Right hindlimb (tissue), 1 donor: ENCODE results near the gene PTH2.
A peak's percentile ranks its signal among the peaks of the same experiment; 100 is the strongest.
"Not testable (repeated sequence)": the region's sequence is repeated elsewhere in the genome, so short reads cannot be mapped to it uniquely, and the experiment has no call there.

ENCODE experiments used
- DNase-seq: peaks from one replicate; pipeline ENCODE4 v3.0.0-alpha.2; 2018

The PTH2 gene

DNA sequence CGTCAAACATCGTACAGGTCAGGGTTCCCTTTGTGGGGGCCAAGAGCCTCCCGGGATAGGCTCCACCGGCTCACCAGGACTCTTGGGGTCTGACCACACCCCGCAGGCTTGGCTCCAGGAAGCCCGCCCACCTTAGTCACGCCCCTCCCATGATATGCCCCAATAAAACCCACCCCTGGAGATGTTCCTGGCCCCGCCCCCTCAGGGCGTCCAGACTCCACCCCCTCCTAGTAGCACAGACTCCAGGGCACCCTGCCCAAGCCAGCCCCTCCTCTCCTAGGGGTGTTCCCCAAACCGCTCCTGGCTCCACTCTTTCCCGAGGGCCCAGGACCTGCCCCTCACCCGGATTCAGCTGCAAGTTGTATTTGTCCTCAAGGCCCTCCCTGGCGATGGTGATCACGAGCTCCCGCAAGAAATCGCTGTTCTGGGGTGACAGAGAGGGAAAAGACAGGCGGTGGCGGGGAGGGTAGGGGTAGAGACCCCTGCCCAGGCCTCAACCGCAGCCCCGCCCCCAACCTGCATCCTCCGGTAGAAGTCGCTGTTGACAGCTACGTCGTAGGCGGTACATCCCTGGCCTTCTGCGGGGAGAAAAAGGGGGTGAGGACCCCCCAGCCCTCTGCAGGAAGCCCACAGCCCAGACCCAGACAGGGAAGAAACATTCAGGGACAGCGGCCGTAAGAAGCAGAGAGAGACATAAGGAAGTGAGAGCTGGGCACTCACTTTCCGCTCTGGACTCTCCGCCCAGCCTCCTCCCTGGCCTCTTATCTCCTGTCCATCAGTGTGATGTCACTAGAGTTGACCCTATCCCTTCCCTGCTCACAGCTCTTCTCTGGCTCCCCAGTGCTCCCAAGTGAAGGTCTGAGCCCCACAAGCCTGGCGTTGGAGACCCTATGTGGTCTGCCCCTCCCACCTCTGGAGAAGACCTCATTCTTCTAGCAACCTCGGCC lies 24.5 kb upstream of the PTH2 start:
- peak; percentile 63 for DNase-seq

DNA sequence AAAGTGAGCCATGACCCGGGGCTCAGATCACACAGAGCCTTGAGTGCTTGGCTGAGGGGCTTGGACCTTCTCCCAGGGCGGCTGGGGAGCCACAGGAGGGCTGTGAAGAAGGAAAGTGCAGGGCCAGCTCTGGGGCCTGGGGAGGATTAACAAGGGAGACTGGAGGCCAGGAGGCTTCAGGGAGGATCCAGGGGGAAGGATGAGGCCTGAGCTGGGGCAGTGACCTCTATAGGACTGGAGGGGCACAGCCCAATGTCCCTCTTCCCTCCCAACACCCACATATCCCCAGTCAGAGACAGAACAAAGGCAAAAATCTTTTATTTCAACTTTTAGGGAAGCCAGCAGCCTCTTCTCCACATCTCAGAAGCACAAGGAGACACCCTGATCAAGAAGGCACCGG lies 22.8 kb upstream of the PTH2 start:
- DNase-seq: no peak

- not testable (repeated sequence) for DNase-seq
These were observed 21.0 kb upstream of the PTH2 start for GRCh38 chr19:49444100-49444700.

GRCh38 chr19:49443366-49444099 lies 20.3 kb upstream of the PTH2 start:
- peak; percentile 97 for DNase-seq

- peak; percentile 94 for DNase-seq
These were observed 19.6 kb upstream of the PTH2 start for GRCh38 chr19:49442771-49443365.

DNA sequence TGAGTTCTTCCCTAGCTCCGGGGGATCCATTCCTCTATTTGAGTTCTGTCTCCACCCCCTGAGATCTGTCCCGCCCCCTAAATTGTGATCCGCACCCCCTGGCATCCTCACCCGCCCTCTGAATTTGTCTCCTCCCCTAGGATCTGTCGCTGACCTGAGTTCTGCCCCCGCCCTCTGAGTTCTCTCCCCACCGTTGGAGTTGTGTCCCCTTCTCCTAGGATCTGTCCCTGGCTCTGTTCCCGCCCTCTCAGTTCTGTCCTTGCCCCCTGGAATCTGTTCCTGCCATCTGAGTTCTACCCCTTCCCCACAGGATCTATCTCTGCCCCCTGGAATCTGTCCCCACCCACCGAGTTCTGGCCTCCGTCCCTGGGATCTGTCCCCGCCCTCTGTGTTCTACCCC lies 19.1 kb upstream of the PTH2 start:
- peak; percentile 52 for DNase-seq

DNA sequence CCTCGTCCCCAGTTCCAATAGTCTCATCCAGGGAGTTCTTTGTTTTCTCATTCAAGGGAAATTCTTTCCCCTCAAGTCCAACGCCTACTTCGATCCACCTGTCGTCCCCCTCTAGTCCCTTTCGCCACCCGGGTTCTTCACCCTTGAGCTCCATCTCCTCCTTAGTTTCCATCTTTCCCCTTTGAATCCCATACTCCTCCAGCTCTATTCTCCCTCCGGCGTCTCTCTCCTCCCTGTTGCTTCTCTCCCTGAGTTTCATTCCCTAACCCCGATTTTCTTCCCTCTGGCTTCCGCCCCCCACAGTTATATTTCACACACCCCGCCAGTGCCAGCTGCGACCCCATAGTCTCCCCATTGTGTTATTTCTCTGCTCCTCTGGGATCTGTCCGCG lies 18.7 kb upstream of the PTH2 start:
- DNase-seq: no peak

GRCh38 chr19:49441210-49441959 lies 18.1 kb upstream of the PTH2 start, which contains the start of gene SLC17A7:
Gene SLC17A7 (minus strand): TSS chr19:49441527. CDS start chr19:49441379, 148 bp downstream.
- DNase-seq: peak; percentile 48

DNA sequence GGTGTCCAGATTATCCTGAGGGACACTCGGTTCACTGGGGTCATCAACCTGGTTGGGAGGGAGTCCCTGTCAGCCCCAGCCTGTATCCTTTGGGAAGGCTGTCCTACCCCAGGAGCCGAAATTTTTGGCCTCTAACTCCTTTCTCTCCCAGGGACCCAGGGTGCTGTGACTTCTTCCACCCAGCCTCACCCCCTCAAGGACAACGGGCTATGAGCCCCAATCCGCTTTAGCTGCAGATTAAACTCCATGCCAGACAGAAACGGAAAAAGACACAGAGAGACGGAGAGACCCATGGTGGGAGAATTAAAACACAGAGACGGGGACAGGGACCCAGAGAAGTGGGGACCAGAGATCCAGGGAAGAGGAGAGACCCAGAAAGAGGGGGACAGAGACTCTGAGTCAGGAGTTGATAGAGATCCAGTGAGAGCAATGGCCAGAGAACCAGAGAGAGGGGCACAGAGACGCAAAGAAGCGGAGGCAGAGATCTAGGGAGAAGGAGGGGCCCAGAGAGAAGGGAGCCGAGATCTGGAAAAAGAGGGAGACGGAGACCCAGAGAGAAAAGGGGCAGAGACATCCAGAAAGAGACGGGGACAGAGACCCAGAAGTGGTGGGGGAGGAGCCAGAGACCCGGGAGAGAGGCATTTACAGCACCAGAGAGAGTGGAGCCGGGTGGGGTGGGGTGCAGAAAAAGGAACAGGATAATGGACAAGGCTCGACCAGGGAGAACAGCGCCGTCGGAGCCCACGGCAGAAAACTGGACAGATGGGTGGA lies 17.4 kb upstream of the PTH2 start:
- DNase-seq: no peak

- DNase-seq: no peak
These were observed 16.6 kb upstream of the PTH2 start for GRCh38 chr19:49439836-49440235.

DNA sequence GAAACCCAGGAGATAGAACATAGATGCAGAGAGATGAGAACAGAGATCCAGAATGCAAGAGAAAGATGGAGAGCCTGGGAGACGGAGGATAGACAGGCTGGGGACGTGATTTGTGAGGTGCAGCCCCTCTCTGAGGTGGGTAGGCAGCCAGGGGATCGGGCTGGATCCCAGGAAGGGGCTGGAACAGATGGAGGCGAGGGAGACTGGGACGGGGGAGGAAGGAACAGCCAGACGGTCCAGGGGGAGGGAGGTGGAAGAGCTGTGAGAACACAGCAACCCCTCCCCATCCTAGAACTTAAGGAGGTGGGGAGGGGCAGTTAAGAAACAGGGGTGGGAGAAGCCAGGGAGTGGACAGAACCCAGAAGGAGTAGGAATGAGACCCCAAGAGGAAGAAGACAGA lies 15.0 kb upstream of the PTH2 start:
- no peak for DNase-seq

DNA sequence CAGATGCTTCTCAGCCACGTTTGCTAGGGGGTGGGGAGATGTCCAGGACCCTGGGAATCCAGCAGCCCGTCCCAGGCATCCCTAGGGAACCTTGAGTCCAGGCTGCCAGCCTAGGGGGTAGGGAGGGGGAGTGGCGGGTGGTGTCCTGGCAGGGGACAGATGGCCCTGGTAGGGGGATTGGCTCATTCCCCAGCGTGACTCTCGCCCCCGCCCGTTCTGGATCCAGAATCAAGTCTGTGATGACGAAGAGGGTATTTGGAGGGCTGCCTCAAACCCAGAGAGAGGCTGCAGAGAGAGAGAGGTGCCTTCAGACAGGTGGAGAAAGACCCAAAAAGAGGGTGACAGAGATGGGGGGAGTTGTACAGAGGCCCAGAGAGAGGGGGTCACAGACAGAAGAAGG lies 14.0 kb upstream of the PTH2 start:
- DNase-seq: no peak

GRCh38 chr19:49436381-49437017 lies 13.3 kb upstream of the PTH2 start:
- DNase-seq: no peak

DNA sequence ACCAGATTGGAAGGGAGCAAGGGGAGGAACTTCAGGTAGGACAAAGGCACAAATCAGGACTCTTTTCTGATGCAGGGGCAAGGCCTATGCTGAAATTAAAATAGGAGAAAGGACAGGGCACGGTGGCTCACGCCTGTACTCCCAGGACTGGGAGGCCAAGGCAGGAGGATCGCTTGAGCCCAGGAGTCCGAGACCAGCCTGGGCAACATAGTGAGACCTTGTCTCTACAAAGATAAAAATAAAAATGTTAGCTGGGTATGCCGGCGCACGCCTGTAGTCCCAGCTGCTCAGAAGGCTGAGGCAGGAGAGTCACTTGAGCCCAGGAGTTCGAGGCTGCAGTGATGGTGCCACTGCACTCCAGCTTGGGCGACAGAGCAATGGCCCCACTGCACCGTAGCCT lies 12.4 kb upstream of the PTH2 start:
- DNase-seq: no peak

GRCh38 chr19:49434907-49435583 lies 11.8 kb upstream of the PTH2 start:
- no peak for DNase-seq

DNA sequence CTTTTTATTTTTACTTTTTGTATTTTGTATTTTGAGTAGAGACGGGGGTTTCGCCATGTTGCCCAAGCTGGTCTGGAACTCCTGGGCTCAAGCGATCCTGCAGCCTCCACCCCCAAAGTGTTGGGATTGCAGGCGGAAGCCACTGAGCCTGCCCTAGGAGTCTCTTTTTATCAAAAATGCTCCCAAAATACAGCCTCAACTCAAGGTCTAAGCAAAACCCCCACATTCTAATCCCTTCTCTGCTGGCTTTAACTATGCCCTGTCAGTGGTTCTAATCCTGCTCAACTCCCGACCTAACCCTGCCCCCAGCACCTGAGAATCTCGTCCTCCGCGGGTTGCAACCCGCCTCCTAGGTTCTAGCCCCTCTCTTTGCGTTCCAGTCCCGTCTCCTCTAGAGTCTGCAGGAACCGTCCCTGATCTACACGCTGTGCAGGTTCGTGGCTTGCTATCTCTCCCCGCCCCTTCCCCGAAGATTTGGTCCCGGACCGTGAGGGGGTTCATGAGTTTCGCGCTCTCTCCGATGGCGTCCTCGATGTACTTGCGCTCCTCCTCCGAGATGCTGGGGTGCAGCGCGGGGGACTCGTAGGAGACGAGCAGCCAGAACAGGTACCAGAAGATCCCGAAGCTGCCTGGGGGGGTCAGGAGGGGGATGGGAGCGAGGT lies 10.1 kb upstream of the PTH2 start:
- no peak for DNase-seq

GRCh38 chr19:49432141-49433073 lies 9.2 kb upstream of the PTH2 start:
- no peak for DNase-seq

DNA sequence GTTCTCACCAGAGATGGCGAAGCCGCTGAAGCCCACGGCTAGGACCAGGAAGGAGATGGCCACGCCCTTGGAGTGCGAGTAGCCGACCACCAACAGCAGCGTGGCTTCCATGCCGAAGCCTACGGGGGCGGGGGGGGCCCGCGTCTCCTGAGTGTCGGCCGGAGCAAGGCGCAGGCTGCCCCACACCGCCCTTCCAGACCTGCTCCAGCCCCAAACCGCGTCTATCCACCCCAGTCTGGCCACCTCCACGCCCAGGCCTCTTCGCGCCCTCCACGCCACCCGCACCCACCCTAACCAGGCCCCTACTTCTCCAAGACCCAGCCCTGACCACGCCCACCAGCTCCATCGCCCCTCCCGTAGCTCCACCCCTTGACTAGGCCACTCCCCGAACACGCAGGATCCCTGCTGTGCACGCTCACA lies 8.1 kb upstream of the PTH2 start:
- no peak for DNase-seq
